ENCODE data around the gene MMP25. TPM values are rescaled to one million over a fixed set of nuclear protein-coding genes. Genes with fewer than 3 reads are reported as not detected.

MMP25 gene
- not detected in 2 replicates for total RNA-seq

DNA sequence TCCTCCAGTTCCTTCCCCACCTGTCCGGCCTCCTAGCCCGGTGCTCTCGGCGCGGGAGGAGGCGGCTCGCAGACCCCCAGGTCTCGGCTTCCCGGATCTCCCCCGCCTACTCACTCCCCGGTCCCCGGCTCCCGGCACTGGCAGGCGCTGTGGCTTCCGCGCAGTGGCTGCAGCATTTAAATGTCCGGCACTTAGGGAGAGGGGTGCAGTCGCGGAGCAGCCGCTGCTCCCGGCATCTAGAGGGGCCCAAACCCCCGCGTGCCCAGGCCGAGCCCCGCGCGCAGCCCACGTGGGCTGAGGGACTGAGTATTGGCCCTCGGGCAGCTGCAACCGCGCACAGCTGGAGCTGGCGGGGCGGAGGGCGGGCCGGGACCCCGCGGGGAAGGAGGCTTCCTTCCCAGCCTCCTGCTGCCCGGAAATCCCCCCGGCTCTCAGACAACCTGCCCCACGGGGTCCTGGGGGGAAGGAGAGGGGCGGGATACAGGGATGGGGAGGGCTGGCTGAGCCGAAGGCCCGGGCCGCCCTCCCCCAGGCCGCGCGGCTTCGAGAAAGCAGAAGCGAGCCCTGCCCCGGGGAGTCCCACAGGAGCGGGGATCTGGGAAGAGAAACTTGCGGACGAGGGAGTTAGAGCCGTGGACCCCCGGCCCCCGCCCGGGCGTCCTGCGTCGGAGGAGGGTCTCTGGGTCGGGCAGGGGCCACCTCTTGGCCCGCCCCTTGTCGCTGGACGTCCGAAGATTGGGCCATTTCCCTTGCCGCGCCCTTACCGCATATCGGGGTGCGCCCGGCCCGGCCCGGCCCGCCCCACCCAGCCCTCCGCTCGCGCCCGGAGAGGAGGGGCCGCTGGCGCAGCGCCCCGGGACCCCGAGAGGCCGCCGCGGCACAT, at the start of gene MMP25:
TSS of gene MMP25 (plus strand) at position 804 of the 883 bp plus-strand sequence. CDS start 357 bp downstream, outside the sequence.

GRCh38 chr16:3012828-3013420, 33.4 kb upstream of the MMP25 start, which contains the start of gene CLDN9:
Gene CLDN9 (plus strand): TSS chr16:3012923. CDS start chr16:3013363, 440 bp downstream.

GRCh38 chr16:3017794-3018506, 28.4 kb upstream of the MMP25 start, which contains the start of gene CLDN6:
Gene CLDN6 (minus strand): TSS chr16:3018183. CDS start chr16:3016021, 2,162 bp downstream.

DNA sequence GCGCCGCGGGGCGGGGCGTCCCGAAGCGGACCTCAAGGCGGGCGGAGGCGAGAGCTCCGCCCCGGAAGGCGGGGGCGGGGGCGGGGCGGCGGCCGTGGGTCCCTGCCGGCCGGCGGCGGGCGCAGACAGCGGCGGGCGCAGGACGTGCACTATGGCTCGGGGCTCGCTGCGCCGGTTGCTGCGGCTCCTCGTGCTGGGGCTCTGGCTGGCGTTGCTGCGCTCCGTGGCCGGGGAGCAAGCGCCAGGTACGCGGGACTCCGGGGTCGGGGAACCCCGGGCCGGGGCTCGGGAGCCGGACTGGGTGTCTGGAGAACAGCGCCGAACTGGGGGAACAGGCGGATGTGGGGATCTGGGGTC, 26.1 kb upstream of the MMP25 start, which contains the start of gene TNFRSF12A:
TSS of gene TNFRSF12A (plus strand) at position 122 of the 357 bp plus-strand sequence. CDS start at position 152, 30 bp downstream.

GRCh38 chr16:3023669-3024478, 22.5 kb upstream of the MMP25 start, which contains the start of the genes HCFC1R1 and THOC6:
Gene HCFC1R1 (minus strand): TSS chr16:3023942. CDS start chr16:3023941, 1 bp downstream.
Gene THOC6 (plus strand): TSS chr16:3024035. CDS start chr16:3024327, 292 bp downstream.

GRCh38 chr16:3036726-3037315, 9.5 kb upstream of the MMP25 start, which contains the start of gene BICDL2:
Gene BICDL2 (minus strand): TSS chr16:3036944. CDS start chr16:3035496, 1,448 bp downstream.

GRCh38 chr16:3065069-3065741, 18.8 kb downstream of the MMP25 start, which contains the start of gene IL32:
Gene IL32 (plus strand): TSS chr16:3065640. CDS start chr16:3065812, 172 bp downstream.

GRCh38 chr16:3098459-3099394, 52.4 kb downstream of the MMP25 start, which contains the start of gene ZSCAN10:
Gene ZSCAN10 (minus strand): TSS chr16:3099294. CDS start chr16:3092937, 6,357 bp downstream.

Small RNAs within 50 kb of the gene (small RNA-seq; reads per million reads assigned to genes)
- gene RNU1-22P, result not detected

Other genes with a start within 250 kb of the MMP25 start
- not detected in 2 replicates for gene PRSS41, start 248.1 kb upstream of the MMP25 start, total RNA-seq
- 0.22 TPM in 1 of 2 replicates, not detected in the other for gene PRSS21, start 229.3 kb upstream of the MMP25 start, total RNA-seq
- gene ZG16B, start 216.3 kb upstream of the MMP25 start, total RNA-seq, result 3.7 and 6.7 TPM in 2 replicates
- not detected in 2 replicates for gene PRSS22, start 188.4 kb upstream of the MMP25 start, total RNA-seq
- 37.6 and 46.6 TPM in 2 replicates for gene FLYWCH2, start 163.3 kb upstream of the MMP25 start, total RNA-seq
- gene FLYWCH1, start 134.6 kb upstream of the MMP25 start, total RNA-seq, result 43.4 and 51.8 TPM in 2 replicates
- not detected in 2 replicates for gene KREMEN2, start 82.3 kb upstream of the MMP25 start, total RNA-seq
- gene PAQR4, start 77.2 kb upstream of the MMP25 start, total RNA-seq, result 3.5 and 4.8 TPM in 2 replicates
- gene PKMYT1, start 66.1 kb upstream of the MMP25 start, total RNA-seq, result 4.8 and 6.4 TPM in 2 replicates
- not detected in 2 replicates for gene CLDN9, start 33.6 kb upstream of the MMP25 start, total RNA-seq
- not detected in 2 replicates for gene CLDN6, start 28.4 kb upstream of the MMP25 start, total RNA-seq
- 114 and 131 TPM in 2 replicates for gene TNFRSF12A, start 26.2 kb upstream of the MMP25 start, total RNA-seq
- gene HCFC1R1, start 22.6 kb upstream of the MMP25 start, total RNA-seq, result 12.8 and 18.4 TPM in 2 replicates
- gene THOC6, start 22.5 kb upstream of the MMP25 start, total RNA-seq, result 18.8 and 20.3 TPM in 2 replicates
- 0.11 TPM in 1 of 2 replicates, not detected in the other for gene BICDL2, start 9.6 kb upstream of the MMP25 start, total RNA-seq
- 1.3 and 5.6 TPM in 2 replicates for gene IL32, start 19.1 kb downstream of the MMP25 start, total RNA-seq
- not detected in 2 replicates for gene ZSCAN10, start 52.7 kb downstream of the MMP25 start, total RNA-seq
- 9.7 and 11.8 TPM in 2 replicates for gene ZNF205, start 66.0 kb downstream of the MMP25 start, total RNA-seq
- 4.2 and 4.8 TPM in 2 replicates for gene ZNF213, start 88.5 kb downstream of the MMP25 start, total RNA-seq
- not detected in 2 replicates for gene OR1F1, start 141.6 kb downstream of the MMP25 start, total RNA-seq
- gene ZNF200, start 188.6 kb downstream of the MMP25 start, total RNA-seq, result 9.3 and 9.8 TPM in 2 replicates
- 0.11 and 0.13 TPM in 2 replicates for gene MEFV, start 210.1 kb downstream of the MMP25 start, total RNA-seq
- gene ZNF263, start 236.9 kb downstream of the MMP25 start, total RNA-seq, result 35.3 and 43.6 TPM in 2 replicates